ENCODE measurements around the gene PTPA. TPM values are rescaled to one million over a fixed set of nuclear protein-coding genes. Genes with fewer than 3 reads are reported as not detected.

PTPA gene
- total and polyA plus RNA-seq, 2 of the 4 experiments (the other 2 are of a cell fraction): 124 to 149 TPM

GRCh38 chr9:129102095-129102525, 9.1 kb upstream of the PTPA start:
- Histone ChIP-seq H2BK5ac (ENCODE audit: low read depth, low read length, poor library complexity, severe bottlenecking) (no peak overlapping the region), H2BK20ac (ENCODE audit: low read depth, low read length) (no peak overlapping the region), H3K14ac (replicated peaks; ENCODE audit: low read depth, low read length) (no peak overlapping the region), H4K91ac (ENCODE audit: insufficient read depth, low read depth, low read length) (no peak overlapping the region), H3K18ac (ENCODE audit: low read depth, low read length) (no peak overlapping the region), H3K9me3 (ENCODE audit: control insufficient read depth, insufficient read depth, low read length) (no peaks in the 10 kb centered on the region), H3K9me1 (ENCODE audit: insufficient read depth, low read length) (no peaks in the 10 kb centered on the region), H2AFZ (replicated peaks; ENCODE audit: low read length, poor library complexity) (no peak overlapping the region), H4K20me1 (ENCODE audit: insufficient read depth, low read length) (no peaks in the 10 kb centered on the region), H3K9ac (ENCODE audit: low read depth, low read length) (no peak overlapping the region), H2BK15ac (ENCODE audit: low read depth, low read length) (no peak overlapping the region), H2BK120ac (ENCODE audit: low read depth, low read length) (no peak overlapping the region), H3K79me1 (ENCODE audit: low read depth in 1 of 2, low read length in 2 of 2) (peaks cover 0 to 3% of the 10 kb centered on the region in 2 experiments; a peak in 1 of 4 replicates), H4K8ac (ENCODE audit: low read depth in 2 of 2, low read length in 2 of 2) (no peak overlapping the region), H3K36me3 (ENCODE audit: control insufficient read depth, insufficient read depth, low read length) (peaks cover 30% of the 10 kb centered on the region), H3K4ac (ENCODE audit: low read depth, low read length) (no peak overlapping the region), H3K4me1 (ENCODE audit: control insufficient read depth, insufficient read depth, low read length) (no peaks in the 10 kb centered on the region), H3K27ac (ENCODE audit: insufficient read depth, low read length) (no peak overlapping the region), H3K23ac (ENCODE audit: low read depth, low read length) (no peak overlapping the region), H3K27me3 (ENCODE audit: control insufficient read depth, insufficient read depth, low read length) (no peaks in the 10 kb centered on the region), H4K5ac (ENCODE audit: low read depth, low read length) (no peak overlapping the region), H3K4me3 (ENCODE audit: insufficient read depth, low read depth, low read length) (no peak overlapping the region), H2AK9ac (replicated peaks; ENCODE audit: low read depth, low read length, poor library complexity) (no peak overlapping the region), H2AK5ac (ENCODE audit: low read depth, low read length) (no peak overlapping the region), H3K4me2 (ENCODE audit: low read depth, low read length) (no peak overlapping the region), H3K56ac (ENCODE audit: extremely low read depth, insufficient read depth, low read length) (no peak overlapping the region)
- no peak for TF ChIP-seq MAFK (IDR thresholded peaks at IDR 0.05; ENCODE audit: low read depth, low read length)
- no peak for TF ChIP-seq USF2 (IDR thresholded peaks at IDR 0.05; ENCODE audit: low read depth, low read length)
- no peak for TF ChIP-seq RCOR1 (IDR thresholded peaks at IDR 0.05; ENCODE audit: insufficient replicate concordance, low read length)
- no peak for TF ChIP-seq SMC3 (IDR thresholded peaks at IDR 0.05; ENCODE audit: low read depth, low read length)
- TF ChIP-seq BHLHE40 (IDR thresholded peaks at IDR 0.05; ENCODE audit: low read depth, low read length): no peak
- TF ChIP-seq CHD1 (IDR thresholded peaks at IDR 0.05; ENCODE audit: low read depth, low read length): no peak
- TF ChIP-seq RAD21 (IDR thresholded peaks at IDR 0.05; ENCODE audit: low read length): no peak
- TF ChIP-seq MAZ (IDR thresholded peaks at IDR 0.05; ENCODE audit: borderline replicate concordance, low read depth, low read length): no peak
- TF ChIP-seq NFE2L2 (IDR thresholded peaks at IDR 0.05; ENCODE audit: low read depth, low read length): no peak
- no peak for TF ChIP-seq CEBPB (IDR thresholded peaks at IDR 0.05; ENCODE audit: low read depth, low read length)
- TF ChIP-seq MXI1 (IDR thresholded peaks at IDR 0.05; ENCODE audit: borderline replicate concordance, low read depth, low read length): no peak
- no peak for TF ChIP-seq FOS (IDR thresholded peaks at IDR 0.05; ENCODE audit: low read depth, low read length)
- TF ChIP-seq CTCF (conservative IDR thresholded peaks at IDR 0.05; ENCODE audit: low read depth, low read length): no peak
- TF ChIP-seq ELK1 (IDR thresholded peaks at IDR 0.05; ENCODE audit: borderline replicate concordance, low read depth, low read length): no peak
- no peak for TF ChIP-seq RFX5 (IDR thresholded peaks at IDR 0.05; ENCODE audit: low read depth, low read length)
- no peak for TF ChIP-seq POLR2A (IDR thresholded peaks at IDR 0.05; ENCODE audit: low read depth, low read length)
- 83% methylated on average over 2 of the region's 13 CpGs; no CpG with 5 or more reads in 1 of the 2 experiments for WGBS, 2 experiments (ENCODE audit: extremely low coverage in 2 of 2, insufficient read length in 1 of 2)
- dilution Hi-C loops (cut with HindIII; ENCODE audit: low sequenced_read_pairs, unreplicated experiment) (no loop called here), in situ Hi-C loops (cut with MboI; ENCODE audit: low sequenced_read_pairs) (no loop called here), intact Hi-C loops (cut with micrococcal nuclease) (no loop called here)
- no TSS peak for BruUV-seq (replicated peaks)
- no peak for ATAC-seq (ENCODE audit: low read depth)
- DNase-seq: no peak
- POLR2A ChIA-PET (ENCODE audit: unreplicated experiment): no interaction called here
- CTCF ChIA-PET: no interaction called here

All from IMR-90 (cell line).